HG02981 (cell line): ENCODE results near the gene SLC5A5.

Experiments used
- ATAC-seq: cut with Tn5 transposase; IDR thresholded peaks from one replicate; pipeline ENCODE4 v1.9.1; 2021; ENCODE audit warnings: mild to moderate bottlenecking, moderate library complexity; ENCODE audit not compliant: unreplicated experiment

The SLC5A5 gene

GRCh38 chr19:17846146-17846545 is 25.6 kb upstream of the SLC5A5 start:
- no peak for ATAC-seq

GRCh38 chr19:17847538-17848366 is 24.0 kb upstream of the SLC5A5 start, which contains the start of gene JAK3:
TSS of gene JAK3 (minus strand) at chr19:17847982. CDS start at chr19:17844417, 3,565 bp downstream.
- peak; percentile 58 for ATAC-seq

- ATAC-seq, result no peak
These were observed 23.0 kb upstream of the SLC5A5 start for GRCh38 chr19:17848595-17849292.

GRCh38 chr19:17854061-17854460 is 17.7 kb upstream of the SLC5A5 start:
- no peak for ATAC-seq

- no peak for ATAC-seq
These were observed 16.2 kb upstream of the SLC5A5 start for GRCh38 chr19:17855280-17856152.

GRCh38 chr19:17859533-17860330 is 12.0 kb upstream of the SLC5A5 start, which contains the start of gene RPL18A:
TSS of gene RPL18A (plus strand) at chr19:17859910. CDS start at chr19:17859957, 47 bp downstream.
- peak; percentile 93 for ATAC-seq

- ATAC-seq, result no peak
These were observed 11.3 kb upstream of the SLC5A5 start for GRCh38 chr19:17860331-17860992.

GRCh38 chr19:17860993-17861360 is 10.8 kb upstream of the SLC5A5 start:
- no peak for ATAC-seq

GRCh38 chr19:17861542-17862402 is 10.0 kb upstream of the SLC5A5 start:
- no peak for ATAC-seq

GRCh38 chr19:17862711-17863519 is 8.8 kb upstream of the SLC5A5 start:
- ATAC-seq, result no peak

- ATAC-seq, result no peak
These were observed 8.1 kb upstream of the SLC5A5 start for GRCh38 chr19:17863520-17864182.

- no peak for ATAC-seq
These were observed 6.1 kb upstream of the SLC5A5 start for GRCh38 chr19:17865364-17866311.

- ATAC-seq, result no peak
These were observed 5.3 kb upstream of the SLC5A5 start for GRCh38 chr19:17866312-17866963.

- no peak for ATAC-seq
These were observed 4.7 kb upstream of the SLC5A5 start for GRCh38 chr19:17866964-17867486.

GRCh38 chr19:17868669-17869068 is 3.1 kb upstream of the SLC5A5 start:
- ATAC-seq, result no peak
